Immature natural killer cell (primary cell): ENCODE data around the gene SORCS2. TPM values are rescaled to one million over a fixed set of nuclear protein-coding genes. Genes with fewer than 3 reads are reported as not detected.
"Not testable (repeated sequence)": the region's sequence is repeated elsewhere in the genome, so short reads cannot be mapped to it uniquely, and the experiment has no call there.

Experiments used
- DNase-seq, 3 donors: peaks; one replicate each; pipeline ENCODE4 v3.0.0; 2022; ENCODE audit warnings: mixed read lengths in 1 of 3
- H3K27ac Mint-ChIP-seq, 6 donors: one replicate each; pipeline ENCODE4 v1.8.0; 2020; ENCODE audit warnings: mixed read lengths in 6 of 6, mild to moderate bottlenecking in 5 of 6, inconsistent platforms in 4 of 6, moderate library complexity in 3 of 6
- H3K27me3 Mint-ChIP-seq, 3 donors: one replicate each; pipeline ENCODE4 v1.8.0; 2020 to 2021; ENCODE audit warnings: low read depth in 3 of 3, mild to moderate bottlenecking in 3 of 3, mixed read lengths in 3 of 3, moderate library complexity in 3 of 3, inconsistent platforms in 1 of 3
- H3K36me3 Mint-ChIP-seq, 3 donors: one replicate each; pipeline ENCODE4 v1.8.0; 2020; ENCODE audit warnings: mixed read lengths in 3 of 3, inconsistent platforms in 2 of 3, mild to moderate bottlenecking in 2 of 3
- H3K4me1 Mint-ChIP-seq, 2 donors: one replicate each; pipeline ENCODE4 v1.8.0; 2020; ENCODE audit warnings: inconsistent platforms in 2 of 2, mild to moderate bottlenecking in 2 of 2, mixed read lengths in 2 of 2, moderate library complexity in 1 of 2
- H3K4me3 Mint-ChIP-seq, 5 donors: one replicate each; pipeline ENCODE4 v1.8.0; 2020; ENCODE audit warnings: mild to moderate bottlenecking in 5 of 5, mixed read lengths in 5 of 5, inconsistent platforms in 3 of 5, moderate library complexity in 3 of 5
- H3K9me3 Mint-ChIP-seq, 6 donors: one replicate each; pipeline ENCODE4 v1.8.0; 2020; ENCODE audit warnings: mild to moderate bottlenecking in 6 of 6, mixed read lengths in 6 of 6, inconsistent platforms in 4 of 6, moderate library complexity in 3 of 6
- polyA plus RNA-seq, 3 donors: library from polyadenylated mRNA; unstranded; fragments of 300-500 nt; fragmentation: Illumina TruSeq; gene quantifications; one replicate each; pipeline ENCODE4 v1.2.3, GENCODE V29; 2021

Gene SORCS2
- polyA plus RNA-seq, 3 donors from 2014 or later, result 0.04 to 0.16 TPM; not detected in 1

GRCh38 chr4:7155590-7156071 is 36.7 kb upstream of the SORCS2 start:
- peaks cover 0 to 6% of the 10 kb centered on the region in 2 donors for H3K4me1 Mint-ChIP-seq
- H3K27ac Mint-ChIP-seq, result no peak overlapping the region
- no peak overlapping the region for H3K4me3 Mint-ChIP-seq
- H3K27me3 Mint-ChIP-seq, result peaks cover 7 to 11% (median 11%) of the 10 kb centered on the region in 3 donors
- DNase-seq, result no peak
- no peaks in the 10 kb centered on the region for H3K36me3 Mint-ChIP-seq
- no peaks in the 10 kb centered on the region for H3K9me3 Mint-ChIP-seq

- no peaks in the 10 kb centered on the region for H3K9me3 Mint-ChIP-seq
- no peaks in the 10 kb centered on the region for H3K36me3 Mint-ChIP-seq
- DNase-seq, result no peak
- no peak overlapping the region for H3K4me3 Mint-ChIP-seq
- H3K27ac Mint-ChIP-seq, result no peak overlapping the region
- peaks cover 0 to 6% of the 10 kb centered on the region in 2 donors for H3K4me1 Mint-ChIP-seq
- H3K27me3 Mint-ChIP-seq, result peaks cover 7 to 11% (median 10%) of the 10 kb centered on the region in 3 donors
Observed at GRCh38 chr4:7156328-7156727, 36.0 kb upstream of the SORCS2 start.

GRCh38 chr4:7156761-7157488 is 35.4 kb upstream of the SORCS2 start:
- H3K27me3 Mint-ChIP-seq, result peaks cover 7 to 11% (median 10%) of the 10 kb centered on the region in 3 donors
- DNase-seq, result no peak
- H3K9me3 Mint-ChIP-seq, result no peaks in the 10 kb centered on the region
- H3K4me1 Mint-ChIP-seq, result peaks cover 0 to 6% of the 10 kb centered on the region in 2 donors
- H3K36me3 Mint-ChIP-seq, result no peaks in the 10 kb centered on the region
- no peak overlapping the region for H3K27ac Mint-ChIP-seq
- no peak overlapping the region for H3K4me3 Mint-ChIP-seq

GRCh38 chr4:7157666-7158065 is 34.7 kb upstream of the SORCS2 start:
- H3K4me1 Mint-ChIP-seq, result peaks cover 0 to 4% of the 10 kb centered on the region in 2 donors

GRCh38 chr4:7158081-7158750 is 34.1 kb upstream of the SORCS2 start:
- Mint-ChIP-seq H3K27me3 (peaks cover 7 to 11% (median 8%) of the 10 kb centered on the region in 3 donors), H3K27ac (no peak overlapping the region), H3K36me3 (no peaks in the 10 kb centered on the region), H3K4me3 (no peak overlapping the region), H3K9me3 (no peaks in the 10 kb centered on the region), H3K4me1 (no peaks in the 10 kb centered on the region)
- DNase-seq, result no peak

More at GRCh38 chr4:7157666-7158065, 34.7 kb upstream of the SORCS2 start:
- DNase-seq, result no peak
- no peak overlapping the region for H3K27ac Mint-ChIP-seq
- H3K27me3 Mint-ChIP-seq, result peaks cover 7 to 11% (median 11%) of the 10 kb centered on the region in 3 donors
- H3K36me3 Mint-ChIP-seq, result no peaks in the 10 kb centered on the region
- H3K9me3 Mint-ChIP-seq, result no peaks in the 10 kb centered on the region
- H3K4me3 Mint-ChIP-seq, result no peak overlapping the region

- Mint-ChIP-seq H3K36me3 (no peaks in the 10 kb centered on the region), H3K27ac (no peak overlapping the region), H3K4me1 (no peaks in the 10 kb centered on the region), H3K9me3 (no peaks in the 10 kb centered on the region), H3K27me3 (peaks cover 6 to 11% (median 8%) of the 10 kb centered on the region in 3 donors), H3K4me3 (no peak overlapping the region)
- no peak for DNase-seq
Observed at GRCh38 chr4:7158991-7159390, 33.3 kb upstream of the SORCS2 start.

- H3K9me3 Mint-ChIP-seq, result no peaks in the 10 kb centered on the region
- no peak overlapping the region for H3K4me3 Mint-ChIP-seq
- no peaks in the 10 kb centered on the region for H3K4me1 Mint-ChIP-seq
- H3K27me3 Mint-ChIP-seq, result peaks cover 6 to 14% (median 8%) of the 10 kb centered on the region in 3 donors
- no peak overlapping the region for H3K27ac Mint-ChIP-seq
- H3K36me3 Mint-ChIP-seq, result no peaks in the 10 kb centered on the region
- no peak for DNase-seq
Observed at GRCh38 chr4:7159923-7160322, 32.4 kb upstream of the SORCS2 start.

- no peaks in the 10 kb centered on the region for H3K36me3 Mint-ChIP-seq
Observed at GRCh38 chr4:7160439-7160838, 31.9 kb upstream of the SORCS2 start.

GRCh38 chr4:7160951-7161440 is 31.3 kb upstream of the SORCS2 start:
- H3K27me3 Mint-ChIP-seq, result peaks cover 3 to 10% (median 8%) of the 10 kb centered on the region in 3 donors
- no peaks in the 10 kb centered on the region for H3K4me1 Mint-ChIP-seq
- DNase-seq, result no peak
- no peak overlapping the region for H3K27ac Mint-ChIP-seq
- H3K36me3 Mint-ChIP-seq, result no peaks in the 10 kb centered on the region
- H3K4me3 Mint-ChIP-seq, result no peak overlapping the region
- H3K9me3 Mint-ChIP-seq, result no peaks in the 10 kb centered on the region

More at GRCh38 chr4:7160439-7160838, 31.9 kb upstream of the SORCS2 start:
- no peak for DNase-seq
- peaks cover 6 to 11% (median 8%) of the 10 kb centered on the region in 3 donors for H3K27me3 Mint-ChIP-seq
- no peak overlapping the region for H3K27ac Mint-ChIP-seq
- no peaks in the 10 kb centered on the region for H3K4me1 Mint-ChIP-seq
- no peaks in the 10 kb centered on the region for H3K9me3 Mint-ChIP-seq
- H3K4me3 Mint-ChIP-seq, result no peak overlapping the region

- Mint-ChIP-seq H3K27ac (no peak overlapping the region), H3K9me3 (no peaks in the 10 kb centered on the region), H3K36me3 (no peaks in the 10 kb centered on the region), H3K4me3 (no peak overlapping the region), H3K4me1 (no peaks in the 10 kb centered on the region), H3K27me3 (peaks cover 3 to 8% (median 3%) of the 10 kb centered on the region in 3 donors)
- no peak for DNase-seq
Observed at GRCh38 chr4:7161721-7162214, 30.6 kb upstream of the SORCS2 start.

- H3K4me3 Mint-ChIP-seq, H3K36me3 Mint-ChIP-seq, H3K27me3 Mint-ChIP-seq, DNase-seq, H3K9me3 Mint-ChIP-seq: not testable (repeated sequence)
- peaks cover 20 to 27% of the 10 kb centered on the region in 2 donors for H3K4me1 Mint-ChIP-seq
- peak overlapping the region in 2 of 6 donors; percentile 49 to 65 for H3K27ac Mint-ChIP-seq
Observed at GRCh38 chr4:7165056-7165873, 27.1 kb upstream of the SORCS2 start.

GRCh38 chr4:7165874-7166201 is 26.5 kb upstream of the SORCS2 start:
- H3K4me1 Mint-ChIP-seq, result peaks cover 25 to 33% of the 10 kb centered on the region in 2 donors
- H3K27ac Mint-ChIP-seq, result no peak overlapping the region
- H3K9me3 Mint-ChIP-seq, result no peaks in the 10 kb centered on the region
- peaks cover 0 to 4% (median 0%) of the 10 kb centered on the region in 3 donors for H3K36me3 Mint-ChIP-seq
- no peak for DNase-seq
- peaks cover 0 to 5% (median 1%) of the 10 kb centered on the region in 3 donors for H3K27me3 Mint-ChIP-seq
- no peak overlapping the region for H3K4me3 Mint-ChIP-seq

GRCh38 chr4:7166237-7166636 is 26.1 kb upstream of the SORCS2 start:
- Mint-ChIP-seq H3K4me3 (no peak overlapping the region), H3K27me3 (peaks cover 0 to 7% (median 3%) of the 10 kb centered on the region in 3 donors), H3K9me3 (no peaks in the 10 kb centered on the region), H3K27ac (no peak overlapping the region), H3K4me1 (peaks cover 27 to 36% of the 10 kb centered on the region in 2 donors), H3K36me3 (peaks cover 0 to 4% (median 0%) of the 10 kb centered on the region in 3 donors)
- no peak for DNase-seq
